Measurements from ENCODE around the gene TPPP2.
"Not testable (repeated sequence)": the region's sequence is repeated elsewhere in the genome, so short reads cannot be mapped to it uniquely, and the experiment has no call there.

Gene TPPP2

DNA sequence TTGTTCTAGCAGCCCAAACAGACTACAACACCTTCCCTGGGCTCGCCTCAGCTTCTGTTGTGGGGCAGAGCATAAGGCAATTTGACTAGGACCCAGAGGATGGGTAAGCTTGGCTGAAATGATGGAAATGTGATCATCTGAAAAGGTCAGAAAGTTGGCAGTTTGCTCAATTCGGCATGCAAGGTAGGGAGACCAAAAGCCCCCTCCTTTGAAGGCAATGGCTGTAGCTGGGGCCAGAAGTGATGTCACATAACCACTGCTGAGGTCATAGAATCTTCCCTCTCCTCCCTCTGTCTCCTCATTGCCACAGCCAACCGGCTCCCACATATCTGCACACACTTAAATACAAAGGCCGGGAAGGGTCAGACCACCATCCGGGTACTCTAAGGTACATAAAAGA, at the start of gene TPPP2:
Gene TPPP2, plus strand, starts transcription at position 301 of the 400 bp plus-strand sequence. CDS start 365 bp downstream, outside the sequence.
- DNase-seq (ENCODE audit: low read depth), result no peak
- no peak within 1 kb of the TSS for H3K4me3 ChIP-seq (ENCODE audit: low read length)
- TF ChIP-seq CTCF (conservative IDR thresholded peaks at IDR 0.05; ENCODE audit: low read length), result no peak

DNA sequence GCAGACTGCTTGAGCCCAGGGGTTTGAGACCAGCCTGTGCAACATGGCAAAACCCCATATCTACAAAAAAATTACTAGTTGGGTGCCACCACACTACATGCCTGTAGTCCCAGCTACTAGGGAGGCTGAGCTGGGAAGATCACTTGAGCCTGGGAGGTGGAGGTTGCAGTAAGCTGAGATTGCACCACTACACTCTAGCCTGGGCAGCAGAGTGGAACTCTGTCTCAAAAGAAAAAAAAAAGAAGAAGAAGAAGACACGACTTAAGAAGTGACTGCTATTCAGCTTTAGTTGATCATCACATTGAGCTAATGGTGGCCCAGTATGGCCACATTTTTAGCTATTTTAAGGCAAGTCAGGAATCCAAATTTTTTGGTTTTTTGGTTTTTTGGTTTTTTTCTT, 49.1 kb upstream of the TPPP2 start:
- DNase-seq (ENCODE audit: low read depth), result no peak
- H3K4me3 ChIP-seq (ENCODE audit: low read length), result no peak overlapping the region
- TF ChIP-seq CTCF (conservative IDR thresholded peaks at IDR 0.05; ENCODE audit: low read length), result no peak

DNA sequence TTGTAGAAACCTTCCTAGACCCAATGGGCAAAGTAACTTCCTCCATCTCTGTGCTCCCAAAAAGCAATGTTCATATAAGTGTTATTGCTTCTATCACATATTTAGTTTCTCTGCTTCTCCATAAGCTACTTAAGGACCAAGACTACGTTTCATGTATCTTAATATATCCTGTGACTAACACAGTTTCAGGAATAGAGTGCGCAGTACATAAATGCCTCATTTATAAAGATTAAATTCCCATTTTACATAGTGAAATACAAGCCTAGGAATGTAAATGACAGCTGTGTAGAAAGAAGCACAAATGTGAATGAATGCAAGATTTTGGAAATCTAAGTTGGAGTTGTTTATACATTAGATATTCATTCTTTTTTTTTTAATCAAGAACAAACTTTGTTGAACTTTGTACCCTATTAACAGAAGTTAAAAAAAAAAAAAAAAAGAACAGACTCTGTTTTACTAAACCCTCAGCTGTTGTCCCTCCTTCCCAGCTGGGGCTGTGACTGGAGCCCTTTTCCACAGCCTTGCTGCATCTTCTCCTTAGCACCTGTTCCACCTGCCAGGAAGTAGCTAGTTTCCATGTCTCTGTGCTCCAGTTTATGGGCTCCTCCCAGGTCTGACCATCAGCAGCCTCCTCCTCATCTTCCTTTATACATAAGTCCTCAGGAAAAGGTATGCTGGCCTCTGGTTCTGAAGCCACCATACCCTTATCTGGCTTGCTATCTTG, 47.2 kb upstream of the TPPP2 start:
- no peak for TF ChIP-seq CTCF (conservative IDR thresholded peaks at IDR 0.05; ENCODE audit: low read length)
- no peak for DNase-seq (ENCODE audit: low read depth)
- H3K4me3 ChIP-seq (ENCODE audit: low read length), result no peak overlapping the region

DNA sequence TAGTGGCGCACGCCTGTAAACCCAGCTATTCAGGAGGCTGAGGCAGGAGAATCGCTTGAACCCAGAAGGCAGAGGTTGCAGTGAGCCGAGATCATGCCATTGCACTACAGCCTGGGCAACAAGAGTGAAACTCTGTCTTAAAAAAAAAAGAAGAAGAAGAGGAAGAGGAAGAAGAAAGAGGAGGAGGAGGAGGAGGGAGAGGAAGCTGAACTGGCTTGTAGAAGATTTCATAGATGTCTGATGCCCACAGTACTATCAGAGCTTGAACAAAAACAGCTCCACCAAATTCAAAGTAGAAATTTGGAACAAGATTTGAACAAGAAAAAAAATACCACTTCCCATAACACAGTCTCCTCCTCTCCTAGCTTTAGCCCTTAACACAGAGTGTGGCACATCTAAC, 44.4 kb upstream of the TPPP2 start:
- H3K4me3 ChIP-seq (ENCODE audit: low read length); DNase-seq (ENCODE audit: low read depth): not testable (repeated sequence)

- no peak overlapping the region for H3K4me3 ChIP-seq (ENCODE audit: low read length)
- DNase-seq (ENCODE audit: low read depth), result peak; percentile 95
- TF ChIP-seq CTCF (conservative IDR thresholded peaks at IDR 0.05; ENCODE audit: low read length), result no peak
Measured at GRCh38 chr14:20986811-20987210, 43.2 kb upstream of the TPPP2 start.

DNA sequence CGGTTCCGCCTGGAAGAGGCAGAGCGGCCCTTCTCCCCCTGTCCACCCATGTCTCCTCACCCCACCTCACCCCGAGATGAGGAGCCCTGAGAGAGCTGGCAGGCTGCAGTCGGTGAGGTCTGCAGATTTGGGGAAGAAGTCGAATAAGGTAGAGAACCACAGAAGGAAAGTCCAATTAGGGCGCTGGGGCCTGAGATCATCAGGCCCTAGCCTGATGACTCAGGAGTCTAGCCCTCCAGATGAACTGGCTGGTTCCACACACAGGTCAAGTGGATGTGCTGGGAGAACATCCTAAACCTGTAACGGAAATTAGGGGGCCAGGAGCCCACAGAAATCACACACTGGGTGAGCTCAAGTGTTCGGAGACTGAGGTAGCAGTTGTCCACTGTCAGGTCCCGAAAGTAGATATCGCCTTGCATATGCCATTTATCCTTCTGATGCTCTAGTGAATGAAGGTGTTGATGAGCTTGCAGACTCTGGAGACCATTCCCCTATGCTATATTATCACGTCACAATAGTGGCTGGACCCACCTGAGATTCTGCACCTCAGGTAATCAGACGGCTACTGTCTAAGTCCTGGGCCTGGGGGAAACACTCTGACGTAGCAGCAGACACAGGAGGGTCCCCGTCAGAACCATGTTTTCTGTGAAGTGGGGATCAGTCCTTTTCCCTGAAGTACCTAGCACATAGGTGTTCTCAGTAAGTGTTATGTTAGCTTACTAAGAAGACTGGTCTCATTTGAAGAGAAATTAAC, 41.1 kb upstream of the TPPP2 start:
- peak overlapping the region; percentile 35 for H3K4me3 ChIP-seq (ENCODE audit: low read length)
- no peak for DNase-seq (ENCODE audit: low read depth)
- TF ChIP-seq CTCF (conservative IDR thresholded peaks at IDR 0.05; ENCODE audit: low read length), result no peak

DNA sequence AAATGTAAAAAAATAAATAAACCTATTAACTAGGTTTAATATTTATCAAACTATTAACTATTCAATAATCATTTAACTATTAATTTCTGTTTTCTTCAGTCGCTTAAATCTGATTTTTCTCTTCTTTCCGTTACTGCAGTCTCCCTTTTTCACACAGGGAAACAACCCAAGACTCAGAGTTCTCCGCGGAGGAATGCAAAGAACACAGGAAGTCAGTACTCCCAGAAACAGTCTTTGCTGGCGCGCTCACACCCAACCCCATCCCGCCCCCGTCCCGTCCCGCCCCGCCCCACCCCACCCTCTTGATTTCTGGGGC, 40.6 kb upstream of the TPPP2 start:
- H3K4me3 ChIP-seq (ENCODE audit: low read length), result peak overlapping the region; percentile 92
- TF ChIP-seq CTCF (conservative IDR thresholded peaks at IDR 0.05; ENCODE audit: low read length), result no peak
- DNase-seq (ENCODE audit: low read depth), result no peak

Data from AG10803 (cell line).